Endodermal cell (in vitro differentiated cells): Measurements from ENCODE around the gene CNIH1. TPM values are rescaled to one million over a fixed set of nuclear protein-coding genes. Genes with fewer than 3 reads are reported as not detected.

Experiments used
- DNase-seq: peaks from one replicate; pipeline ENCODE4 v3.0.0-alpha.2; 2017
- H3K27ac ChIP-seq: 2 replicates; pipeline ENCODE4 v1.5.1; 2013; ENCODE audit warnings: mild to moderate bottlenecking, low read depth, low read length, moderate library complexity
- H3K27me3 ChIP-seq: 2 replicates; pipeline ENCODE4 v1.6.1; 2013; ENCODE audit warnings: mild to moderate bottlenecking, low read length, moderate library complexity; ENCODE audit not compliant: insufficient read depth, control insufficient read depth, poor library complexity, severe bottlenecking
- H3K36me3 ChIP-seq: 2 replicates; pipeline ENCODE4 v1.7.0; 2013; ENCODE audit warnings: mild to moderate bottlenecking, low read length, moderate library complexity; ENCODE audit not compliant: control insufficient read depth, insufficient read depth
- H3K4me1 ChIP-seq: one replicate; pipeline ENCODE4 v1.7.0; 2013; ENCODE audit warnings: low read length; ENCODE audit not compliant: control insufficient read depth, insufficient read depth
- H3K4me3 ChIP-seq: 2 replicates; pipeline ENCODE4 v1.5.1; 2013; ENCODE audit warnings: mild to moderate bottlenecking, low read length, moderate library complexity
- H3K9ac ChIP-seq: 2 replicates; pipeline ENCODE4 v1.6.1; 2013; ENCODE audit warnings: mild to moderate bottlenecking, low read length, moderate library complexity; ENCODE audit not compliant: poor library complexity, severe bottlenecking; ENCODE audit errors: extremely low read depth
- H3K9me3 ChIP-seq: 2 replicates; pipeline ENCODE4 v1.6.1; 2013; ENCODE audit warnings: mild to moderate bottlenecking, low read length, moderate library complexity; ENCODE audit not compliant: control insufficient read depth
- H3K27ac Mint-ChIP-seq: 2 replicates; pipeline ENCODE4 v1.8.0; 2020; ENCODE audit warnings: mixed read lengths
- H3K27me3 Mint-ChIP-seq: 2 replicates; pipeline ENCODE4 v1.8.0; 2021; ENCODE audit warnings: mild to moderate bottlenecking, mixed read lengths; ENCODE audit not compliant: insufficient read depth
- H3K36me3 Mint-ChIP-seq: 2 replicates; pipeline ENCODE4 v1.8.0; 2020; ENCODE audit warnings: low read depth, mixed read lengths
- H3K4me1 Mint-ChIP-seq: 2 replicates; pipeline ENCODE4 v1.8.0; 2020; ENCODE audit warnings: mixed read lengths
- H3K4me3 Mint-ChIP-seq: 2 replicates; pipeline ENCODE4 v1.8.0; 2020; ENCODE audit warnings: mild to moderate bottlenecking, moderate library complexity, mixed read lengths
- H3K9me3 Mint-ChIP-seq: 2 replicates; pipeline ENCODE4 v1.8.0; 2020; ENCODE audit warnings: mild to moderate bottlenecking, mixed read lengths
- WGBS, 2 experiments: methylation state at CpG; one replicate each; pipeline versions ENCODE4 v1.1.5 to v1.1.7; 2013; ENCODE audit warnings: missing lambda C conversion rate in 2 of 2, mixed read lengths in 1 of 2; ENCODE audit not compliant: insufficient coverage in 1 of 2, insufficient read length in 1 of 2; 5-methylcytosine and 5-hydroxymethylcytosine counted together
- total RNA-seq, 2 donors: library from RNA; stranded (reverse); fragmentation: NEBNext Ultra II Directional in 1 of 2; extraction: Animal tissue kit (Norgen Biotek cat#: 25700) in 1 of 2; gene quantifications; 2 replicates in 1 of 2; 3 replicates in 1 of 2; pipeline ENCODE4 v1.2.1, GENCODE V29; 2021
- TF ChIP-seq, protein P1 (sequence below): fragments of 200-600 bp; sonication (generic); conservative IDR thresholded peaks from 2 replicates; pipeline ENCODE4 v1.5.0; 2021; ENCODE audit warnings: antibody characterized with exemption, mild to moderate bottlenecking

The CNIH1 gene
- total RNA-seq, 2 donors from 2014 or later: 77.9 to 82.7 TPM

DNA sequence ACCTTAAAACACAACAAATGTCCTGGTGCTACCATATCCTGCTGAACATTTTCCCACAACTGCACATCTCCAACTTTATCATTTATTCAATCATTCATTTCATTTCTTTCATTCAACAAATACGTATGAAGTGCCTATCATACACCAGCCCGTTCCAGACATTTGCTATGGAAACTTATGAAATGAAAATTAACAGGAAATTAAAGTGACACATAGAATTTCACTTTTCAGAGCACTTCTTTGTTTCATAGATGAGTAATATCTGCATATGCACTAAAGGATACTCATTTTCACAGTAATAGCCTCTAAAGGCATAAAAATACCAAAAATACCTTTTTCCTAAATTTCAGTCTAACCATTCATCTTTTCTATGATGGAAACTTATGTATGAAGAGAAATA is 12.6 kb downstream of the CNIH1 start:
- Histone ChIP-seq H3K4me3 (no peak overlapping the region), H3K9ac (no peak overlapping the region), H3K9me3 (no peaks in the 10 kb centered on the region), H3K27ac (no peak overlapping the region), H3K4me1 (no peaks in the 10 kb centered on the region), H3K36me3 (peaks cover 87% of the 10 kb centered on the region), H3K27me3 (no peaks in the 10 kb centered on the region)
- H3K4me3 Mint-ChIP-seq: no peak overlapping the region
- no peaks in the 10 kb centered on the region for H3K9me3 Mint-ChIP-seq
- DNase-seq: no peak
- H3K36me3 Mint-ChIP-seq: peaks cover 41% of the 10 kb centered on the region
- TF ChIP-seq, protein P1, sequence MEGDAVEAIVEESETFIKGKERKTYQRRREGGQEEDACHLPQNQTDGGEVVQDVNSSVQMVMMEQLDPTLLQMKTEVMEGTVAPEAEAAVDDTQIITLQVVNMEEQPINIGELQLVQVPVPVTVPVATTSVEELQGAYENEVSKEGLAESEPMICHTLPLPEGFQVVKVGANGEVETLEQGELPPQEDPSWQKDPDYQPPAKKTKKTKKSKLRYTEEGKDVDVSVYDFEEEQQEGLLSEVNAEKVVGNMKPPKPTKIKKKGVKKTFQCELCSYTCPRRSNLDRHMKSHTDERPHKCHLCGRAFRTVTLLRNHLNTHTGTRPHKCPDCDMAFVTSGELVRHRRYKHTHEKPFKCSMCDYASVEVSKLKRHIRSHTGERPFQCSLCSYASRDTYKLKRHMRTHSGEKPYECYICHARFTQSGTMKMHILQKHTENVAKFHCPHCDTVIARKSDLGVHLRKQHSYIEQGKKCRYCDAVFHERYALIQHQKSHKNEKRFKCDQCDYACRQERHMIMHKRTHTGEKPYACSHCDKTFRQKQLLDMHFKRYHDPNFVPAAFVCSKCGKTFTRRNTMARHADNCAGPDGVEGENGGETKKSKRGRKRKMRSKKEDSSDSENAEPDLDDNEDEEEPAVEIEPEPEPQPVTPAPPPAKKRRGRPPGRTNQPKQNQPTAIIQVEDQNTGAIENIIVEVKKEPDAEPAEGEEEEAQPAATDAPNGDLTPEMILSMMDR: no peak
- peaks cover 13% of the 10 kb centered on the region for H3K4me1 Mint-ChIP-seq
- WGBS, 2 experiments: 92% methylated on average over 2 of the region's 2 CpGs; no CpG with 5 or more reads in 1 of the 2 experiments
- H3K27me3 Mint-ChIP-seq: no peaks in the 10 kb centered on the region
- no peak overlapping the region for H3K27ac Mint-ChIP-seq

DNA sequence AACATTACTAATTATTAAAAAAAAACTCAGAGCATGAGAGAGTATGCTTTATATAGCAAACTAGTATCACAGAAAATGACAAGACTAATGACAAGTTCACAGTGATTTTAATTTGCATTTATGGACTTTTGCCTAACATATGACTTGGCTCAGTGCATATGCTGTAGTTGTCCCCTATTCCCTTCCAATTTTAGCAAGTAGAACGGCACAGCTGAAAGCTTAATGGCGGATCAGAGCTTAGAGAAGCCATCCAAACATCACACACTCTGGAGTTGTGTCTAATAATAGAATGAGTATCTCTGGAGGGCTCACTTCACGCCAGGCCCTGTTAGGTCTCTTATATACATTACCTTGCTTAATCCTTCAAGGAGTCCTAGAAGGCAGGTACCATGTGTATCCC is 13.3 kb downstream of the CNIH1 start:
- Mint-ChIP-seq H3K36me3 (peaks cover 41% of the 10 kb centered on the region), H3K4me3 (no peak overlapping the region), H3K27ac (no peak overlapping the region), H3K27me3 (no peaks in the 10 kb centered on the region), H3K4me1 (peaks cover 7% of the 10 kb centered on the region), H3K9me3 (no peaks in the 10 kb centered on the region)
- TF ChIP-seq, protein P1: no peak
- Histone ChIP-seq H3K27me3 (no peaks in the 10 kb centered on the region), H3K9me3 (no peaks in the 10 kb centered on the region), H3K4me3 (no peak overlapping the region), H3K27ac (no peak overlapping the region), H3K9ac (no peak overlapping the region), H3K4me1 (no peaks in the 10 kb centered on the region), H3K36me3 (peaks cover 91% of the 10 kb centered on the region)
- 96% methylated on average over 2 of the region's 3 CpGs; no CpG with 5 or more reads in 1 of the 2 experiments for WGBS, 2 experiments
- DNase-seq: no peak

DNA sequence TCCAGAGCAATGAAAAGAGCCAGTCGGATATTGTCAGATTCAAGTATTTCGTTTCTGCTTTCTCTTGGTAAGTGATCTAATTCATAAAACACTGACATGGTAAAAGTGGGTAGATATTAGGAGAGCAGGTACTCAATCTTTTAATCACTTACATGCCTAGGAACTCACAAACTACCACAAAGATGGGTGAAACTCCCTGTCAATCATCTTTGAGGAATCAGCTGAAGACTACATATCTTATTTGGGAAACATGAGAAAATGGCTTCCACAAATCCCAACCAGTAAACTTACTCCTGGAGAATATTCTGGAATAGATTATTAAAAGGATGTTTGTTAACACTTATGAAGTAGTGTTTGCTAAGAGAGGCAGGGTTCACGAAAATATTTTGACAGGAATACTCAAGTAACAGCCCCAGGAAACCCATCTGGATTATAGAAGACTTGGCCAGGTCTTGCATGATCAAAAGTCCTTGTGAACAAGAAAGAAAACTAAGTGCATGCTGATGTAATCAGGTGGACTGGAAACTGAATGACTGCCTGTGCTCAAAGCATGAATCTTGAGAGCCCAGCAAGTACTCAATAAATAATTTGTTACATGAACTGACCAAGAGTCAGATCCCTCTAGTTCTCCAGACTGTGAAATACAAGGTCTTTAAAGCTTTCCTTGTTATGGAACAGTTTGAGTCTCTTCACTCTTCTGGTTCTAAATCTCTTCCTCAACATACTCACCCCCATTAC is 15.5 kb downstream of the CNIH1 start:
- H3K4me3 Mint-ChIP-seq: no peak overlapping the region
- no peak overlapping the region for H3K27ac Mint-ChIP-seq
- H3K27me3 Mint-ChIP-seq: no peaks in the 10 kb centered on the region
- Histone ChIP-seq H3K9ac (no peak overlapping the region), H3K4me3 (no peak overlapping the region), H3K27me3 (no peaks in the 10 kb centered on the region), H3K36me3 (peaks cover 72% of the 10 kb centered on the region), H3K9me3 (no peaks in the 10 kb centered on the region), H3K4me1 (no peaks in the 10 kb centered on the region), H3K27ac (no peak overlapping the region)
- 94 to 100% methylated on average over 1 to 3 of the region's 3 CpGs for WGBS, 2 experiments
- no peaks in the 10 kb centered on the region for H3K4me1 Mint-ChIP-seq
- DNase-seq: no peak
- TF ChIP-seq, protein P1: no peak
- H3K9me3 Mint-ChIP-seq: no peaks in the 10 kb centered on the region
- peaks cover 39% of the 10 kb centered on the region for H3K36me3 Mint-ChIP-seq
